AG08395 (cell line): Measurements from ENCODE around the gene GPC6.

Experiments used
- DNase-seq: peaks from one replicate; pipeline ENCODE4 v3.0.0; 2012; ENCODE audit warnings: mixed read lengths, low spot score

GPC6 gene

DNA sequence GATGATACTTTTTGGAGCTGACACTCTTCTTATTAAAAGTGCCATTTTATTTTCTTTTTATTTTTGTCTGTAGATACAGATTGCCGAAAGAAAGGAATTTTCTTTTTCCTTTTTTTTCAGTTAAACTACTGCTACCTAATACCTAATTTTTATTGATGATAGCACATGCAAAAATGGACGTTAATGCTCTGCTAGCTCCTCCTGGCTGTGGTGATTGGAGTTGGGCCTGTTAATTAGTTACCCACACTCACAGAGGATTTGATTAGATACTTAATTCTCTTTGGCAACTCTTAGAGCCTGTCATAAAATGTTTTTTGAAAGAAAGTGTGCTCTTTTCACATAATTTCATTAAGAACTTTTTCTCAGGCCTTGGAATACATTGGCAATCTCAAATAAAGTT is 886.1 kb downstream of the GPC6 start:
- no peak for DNase-seq

DNA sequence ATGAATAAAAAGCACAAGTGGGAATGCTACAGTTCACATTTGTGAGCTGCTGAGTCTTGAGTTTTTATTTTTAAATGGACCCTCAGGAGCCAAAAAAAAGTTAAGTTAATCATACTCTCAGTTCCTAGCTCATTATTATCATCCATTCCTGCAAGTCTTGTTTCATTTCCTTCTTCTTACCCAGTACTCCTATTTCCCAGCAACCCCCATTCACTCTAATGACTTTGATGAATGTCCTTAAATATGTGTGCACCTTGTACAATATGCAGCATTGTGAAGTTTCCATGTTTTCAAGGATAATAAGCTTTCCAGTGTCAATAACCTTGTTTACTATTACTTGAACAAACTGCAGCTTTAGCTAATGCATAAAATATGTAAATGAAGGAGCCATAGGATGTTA is 886.6 kb downstream of the GPC6 start:
- no peak for DNase-seq

DNA sequence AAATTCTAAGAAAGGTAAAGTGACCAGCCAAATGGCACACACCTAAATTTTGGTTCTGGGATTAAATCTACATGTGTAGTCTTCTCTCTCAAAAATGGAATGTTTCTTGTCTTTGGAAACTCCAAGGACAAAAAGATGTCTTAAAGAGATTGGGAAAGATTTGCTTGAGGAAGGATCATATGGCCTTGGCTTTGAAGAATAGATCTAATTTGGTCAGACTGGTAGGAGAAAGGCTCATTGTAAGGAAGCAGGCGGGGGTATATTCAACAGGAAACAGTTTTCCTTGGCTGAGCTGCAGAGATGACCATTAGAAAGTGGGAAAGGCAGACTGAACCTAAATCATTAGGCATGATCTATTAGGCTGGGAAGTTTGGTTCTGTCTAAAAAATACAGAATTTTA is 887.6 kb downstream of the GPC6 start:
- DNase-seq = no peak

DNA sequence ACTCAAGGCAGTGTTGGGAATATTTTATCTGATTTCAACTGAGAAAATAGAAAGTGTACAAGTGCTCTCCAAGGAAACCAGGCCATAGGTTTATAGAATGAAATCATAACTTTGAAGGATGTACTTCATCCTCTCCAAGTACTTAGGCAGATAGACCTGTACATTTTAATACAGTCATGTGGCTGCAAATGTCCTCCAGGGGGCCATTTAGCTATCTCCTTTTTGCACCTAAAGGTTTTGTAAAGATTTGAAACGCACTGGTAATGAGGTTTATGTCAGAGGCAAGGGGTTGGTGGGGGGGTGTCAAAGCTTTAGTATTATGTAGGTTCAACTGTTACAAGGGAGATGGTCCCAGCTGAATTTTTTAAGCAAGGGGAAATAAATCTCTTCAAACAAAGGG is 888.4 kb downstream of the GPC6 start:
- no peak for DNase-seq

DNA sequence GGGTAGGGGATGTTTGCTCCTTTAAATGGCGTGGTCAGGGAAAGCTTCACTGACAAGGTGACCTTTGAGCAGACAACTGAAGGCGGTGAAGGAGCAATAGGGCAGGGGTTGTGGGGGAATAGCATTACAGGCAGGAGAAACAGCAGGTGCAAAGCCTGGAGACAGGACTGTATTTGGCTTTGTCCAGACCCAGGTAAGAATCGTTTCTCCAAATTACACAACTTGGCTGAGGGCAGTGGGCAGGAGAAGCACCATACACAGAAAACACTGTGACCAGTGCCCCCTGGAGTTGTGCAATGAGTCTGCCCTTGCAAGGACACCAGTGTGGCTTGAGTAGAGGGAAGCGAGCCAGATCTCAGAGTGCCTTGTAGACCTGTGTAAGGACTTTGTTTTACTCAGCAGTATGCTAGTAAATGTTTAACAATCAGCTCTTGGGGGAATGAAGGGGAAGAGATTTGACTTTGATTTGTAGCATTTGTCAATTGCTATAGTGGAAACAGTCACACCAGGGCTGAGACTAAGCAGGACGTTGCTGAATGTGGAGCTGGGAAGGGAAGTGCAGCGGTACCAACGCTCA is 892.8 kb downstream of the GPC6 start:
- DNase-seq = no peak

DNA sequence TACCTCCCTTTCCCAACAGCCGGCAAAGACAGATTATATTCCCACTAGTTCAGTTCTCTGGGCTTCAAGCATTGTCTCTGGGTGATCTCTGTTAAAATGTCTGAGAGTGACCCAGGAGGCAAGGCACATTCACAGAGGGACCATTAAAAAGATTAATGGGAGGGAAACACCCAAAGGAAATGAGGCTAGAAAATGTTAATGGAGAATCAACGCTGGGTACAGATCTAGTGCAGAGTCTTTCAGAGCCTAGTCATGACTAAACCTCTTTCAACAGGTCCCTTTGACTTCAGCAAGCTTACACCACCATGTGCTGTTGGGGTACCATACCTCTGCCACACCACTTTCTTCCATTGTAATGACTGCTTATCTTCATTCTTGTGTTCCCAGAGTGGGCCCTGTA is 894.3 kb downstream of the GPC6 start:
- no peak for DNase-seq

DNA sequence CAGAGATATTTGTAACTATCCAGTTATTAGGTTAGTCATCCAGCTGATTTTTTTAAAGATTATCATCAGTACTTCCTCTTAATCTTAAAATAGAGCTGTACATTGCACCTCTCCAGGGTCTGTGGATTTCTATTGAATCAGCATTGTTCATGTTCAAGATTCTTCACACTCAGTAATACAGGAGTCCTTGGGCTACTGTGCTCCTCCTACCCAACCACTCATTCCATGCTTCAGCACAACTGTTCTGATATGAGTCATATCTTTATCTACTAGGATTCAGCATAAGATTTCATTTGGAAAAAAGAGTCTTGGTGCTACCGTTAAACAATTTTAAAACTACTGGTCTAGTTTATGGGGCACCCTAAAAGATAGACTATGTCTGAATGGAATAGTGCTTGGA is 895.1 kb downstream of the GPC6 start:
- DNase-seq = peak; percentile 54

DNA sequence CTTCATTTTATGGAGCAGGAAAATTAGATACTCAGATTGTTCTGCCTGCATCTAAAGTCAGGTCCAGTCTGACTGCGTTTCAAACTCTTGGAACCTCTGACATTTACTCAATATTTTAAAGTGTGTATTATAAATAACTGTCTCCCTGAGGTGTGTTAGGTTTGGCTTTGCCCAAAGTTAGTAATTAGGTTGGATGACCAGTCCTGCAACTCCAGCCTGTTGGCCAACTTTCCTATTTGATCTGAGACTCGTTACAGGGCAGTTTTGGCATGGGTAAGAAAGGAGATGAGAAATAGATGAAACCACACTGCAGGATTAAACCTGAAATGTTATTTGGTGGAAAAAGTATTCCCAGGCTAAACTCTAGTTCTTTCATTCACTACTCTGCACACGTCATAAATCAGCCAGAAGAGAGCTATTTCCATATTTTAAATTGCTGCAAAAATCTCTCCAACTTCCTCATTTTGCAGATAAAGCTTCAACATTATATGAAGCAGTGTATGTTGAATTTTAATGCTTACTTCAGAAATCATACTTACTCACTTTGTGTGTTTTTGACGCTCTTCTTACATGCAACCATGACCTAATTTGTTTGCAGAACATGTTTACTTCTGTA is 895.8 kb downstream of the GPC6 start:
- no peak for DNase-seq

DNA sequence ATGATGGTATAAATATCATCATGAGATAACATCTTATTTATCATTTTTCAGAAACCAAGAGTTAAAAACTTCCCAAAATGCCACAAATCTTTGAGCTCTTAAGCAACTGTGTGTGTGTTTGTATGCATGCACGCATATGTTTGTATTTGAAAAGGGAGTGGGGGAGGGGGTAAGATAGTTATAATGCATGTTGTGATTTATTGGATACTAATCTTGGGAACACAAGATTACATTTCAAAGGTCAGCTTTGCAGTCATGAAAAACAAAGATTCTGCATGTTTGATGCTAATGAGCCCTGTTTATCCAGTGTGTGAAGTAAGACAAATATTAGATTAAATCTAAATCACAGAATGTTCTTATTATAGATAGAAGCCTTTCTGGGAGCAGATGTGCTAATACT is 897.0 kb downstream of the GPC6 start:
- no peak for DNase-seq

DNA sequence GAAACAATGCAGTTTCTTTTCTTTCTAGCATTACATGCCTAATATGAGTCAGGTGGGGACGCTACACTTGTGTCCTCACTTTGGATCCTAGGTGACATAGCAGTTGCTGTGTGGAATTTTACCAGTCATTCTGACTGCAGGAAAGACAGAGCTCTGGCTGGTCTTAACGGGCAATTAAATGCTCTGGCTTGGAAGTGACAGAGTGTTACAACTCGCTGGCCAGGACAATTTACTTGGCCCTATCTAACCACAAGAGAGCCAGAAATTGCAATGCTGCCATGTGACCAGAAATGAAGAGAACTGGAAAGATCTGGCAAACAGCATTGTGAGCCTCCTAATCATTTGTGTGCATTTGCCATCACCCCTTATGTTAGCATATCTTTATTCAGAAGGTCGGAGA is 901.8 kb downstream of the GPC6 start:
- peak; percentile 6 for DNase-seq

DNA sequence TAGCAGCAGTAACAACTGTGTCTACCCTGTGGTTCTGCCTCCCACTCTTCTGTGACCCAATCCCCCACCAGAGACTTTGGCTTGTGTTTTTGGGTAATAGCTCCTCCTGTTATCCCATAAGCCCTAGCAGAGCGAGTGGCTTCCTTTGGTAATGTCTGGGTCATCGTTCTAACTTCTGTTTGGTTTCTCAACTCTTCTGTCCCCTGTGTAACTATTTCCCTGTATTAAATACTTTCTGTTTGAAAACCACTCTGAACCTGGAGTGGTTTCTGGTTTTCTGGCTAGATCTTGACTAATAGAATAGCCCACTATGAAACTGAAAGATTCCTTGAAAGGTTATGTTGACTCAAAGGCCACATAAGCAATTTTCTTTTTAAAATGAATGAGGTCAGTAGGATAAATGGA is 902.9 kb downstream of the GPC6 start:
- no peak for DNase-seq

DNA sequence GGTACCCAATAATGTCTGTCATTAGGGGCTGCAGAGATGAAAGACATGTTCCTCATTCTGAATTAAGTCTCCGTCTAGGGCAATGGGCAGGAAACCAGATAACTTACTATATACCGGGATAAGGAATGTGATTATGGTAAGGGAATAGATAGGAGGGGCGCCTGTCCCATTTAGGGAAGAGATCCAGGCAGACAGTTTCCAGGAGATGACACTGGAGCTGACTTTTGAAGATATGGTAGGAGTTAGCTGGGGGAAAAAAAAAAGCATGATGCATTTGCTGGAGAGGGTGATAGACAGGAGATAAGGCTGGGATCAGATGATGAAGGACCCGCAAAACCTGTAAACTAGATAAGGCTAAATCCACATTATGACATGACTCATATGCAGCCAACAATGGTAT is 912.2 kb downstream of the GPC6 start:
- no peak for DNase-seq

DNA sequence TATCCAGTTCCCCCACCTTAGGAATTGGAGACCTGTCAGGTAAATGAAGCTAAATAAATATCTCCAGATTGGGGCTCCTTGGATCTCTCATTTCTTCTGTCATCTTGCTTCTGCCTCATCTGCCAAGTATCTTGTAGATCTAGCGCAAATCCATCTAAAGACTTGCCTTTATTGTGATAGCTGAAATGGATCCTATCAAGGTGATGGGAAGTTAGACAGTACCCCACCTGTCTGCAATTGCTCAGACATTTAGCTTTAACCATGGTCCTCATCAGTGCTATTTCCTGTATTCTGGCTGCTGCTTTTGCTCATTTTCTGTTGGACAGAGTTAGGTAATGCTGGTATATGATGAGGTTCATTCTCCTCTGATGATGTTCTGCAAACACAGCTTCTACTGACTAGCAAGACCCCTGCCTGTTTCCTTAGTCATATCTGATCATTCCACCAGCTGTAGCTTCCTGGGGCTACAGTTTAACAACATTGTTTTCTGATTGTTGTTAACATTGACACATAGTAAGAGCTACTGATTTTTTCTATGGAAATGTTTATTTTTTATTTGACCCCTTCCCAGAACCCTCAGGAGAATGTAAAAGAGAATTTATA is 912.9 kb downstream of the GPC6 start:
- DNase-seq = no peak

DNA sequence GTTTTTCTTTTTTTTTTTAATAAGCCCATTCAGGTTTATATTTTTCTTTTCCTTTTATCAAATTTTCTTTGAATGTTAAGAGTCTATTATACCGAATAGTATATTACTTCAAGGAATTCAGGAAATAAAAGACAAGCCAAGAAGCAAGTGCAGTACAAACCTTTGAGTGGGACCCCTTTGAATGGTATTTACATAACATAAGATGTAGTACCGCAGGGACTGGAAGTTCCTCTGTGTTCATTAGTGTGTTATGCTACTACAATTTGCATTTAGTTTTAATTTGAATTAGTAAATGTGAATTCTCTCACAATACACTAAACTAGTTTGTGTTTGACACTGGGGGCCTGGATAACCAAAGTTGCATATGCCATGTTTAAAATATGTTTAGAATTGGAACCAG is 913.4 kb downstream of the GPC6 start:
- DNase-seq = no peak

DNA sequence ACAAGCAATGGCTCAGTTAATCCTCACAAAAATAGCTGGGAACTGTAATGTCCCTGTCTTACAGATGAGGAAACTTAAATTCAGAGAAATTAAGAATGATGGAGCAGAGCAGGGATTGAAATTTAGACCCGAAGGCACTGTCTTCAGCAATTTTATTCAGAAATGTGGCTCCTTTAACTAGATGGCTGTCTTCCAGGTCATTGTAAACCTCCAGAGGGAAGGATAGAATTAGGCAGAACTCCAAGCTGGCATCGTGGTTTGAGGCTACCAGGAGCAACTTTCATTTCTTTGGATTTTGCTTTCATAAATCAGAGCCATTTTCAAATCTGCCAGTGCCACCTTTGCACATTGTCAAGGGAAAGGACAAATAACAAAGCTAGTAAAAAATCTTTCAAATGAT is 913.9 kb downstream of the GPC6 start:
- no peak for DNase-seq

DNA sequence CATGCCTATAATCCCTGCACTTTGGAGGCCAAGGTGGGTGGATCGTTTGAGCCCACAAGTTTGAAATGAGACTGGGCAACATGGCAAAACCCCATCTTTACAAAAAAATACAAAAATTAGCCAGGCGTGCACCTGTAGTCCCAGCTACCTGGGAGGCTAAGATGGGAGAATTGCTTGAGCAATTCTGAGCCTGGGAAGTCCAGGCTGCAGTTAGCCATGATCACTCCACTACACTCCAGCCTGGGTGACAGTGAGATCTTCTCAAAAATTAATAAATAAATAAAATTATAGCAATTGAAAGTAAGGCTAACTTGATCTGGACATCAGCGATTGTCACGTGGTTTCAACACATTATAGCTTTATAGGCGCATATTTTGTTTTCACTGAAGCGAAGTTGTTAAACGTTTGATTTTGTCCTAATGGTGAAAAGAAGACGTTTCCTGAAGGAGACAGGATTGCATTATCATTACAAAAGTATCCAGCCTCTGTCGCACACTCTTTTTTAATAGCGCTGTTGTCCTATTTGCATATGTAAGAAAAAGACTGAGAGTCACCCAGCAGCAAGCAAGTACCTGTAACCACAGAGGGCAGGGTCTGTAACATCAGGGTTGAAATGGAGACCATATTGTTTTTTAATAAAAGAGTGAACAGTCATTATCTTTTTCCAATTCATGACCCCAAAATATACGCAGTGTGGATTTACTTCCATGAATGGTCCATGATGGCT is 917.2 kb downstream of the GPC6 start:
- DNase-seq = no peak

DNA sequence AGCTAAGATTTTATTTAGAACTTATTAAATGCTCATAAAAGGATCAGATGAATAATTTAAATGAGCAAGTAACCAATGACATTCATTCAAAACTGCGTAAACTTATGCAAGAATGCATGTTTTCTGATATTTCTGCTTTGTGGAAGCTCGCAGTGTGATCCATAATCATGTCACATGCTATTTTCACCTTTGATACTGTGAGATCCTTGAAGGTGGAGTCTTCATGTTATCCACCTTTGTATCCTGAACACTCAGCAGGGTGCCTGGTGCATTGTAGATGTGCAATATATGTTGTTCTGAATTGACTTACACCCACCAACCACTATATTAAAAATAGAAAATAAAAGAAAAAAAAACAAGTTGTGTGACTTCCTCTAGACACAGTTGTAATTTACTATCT is 919.4 kb downstream of the GPC6 start:
- DNase-seq = no peak

DNA sequence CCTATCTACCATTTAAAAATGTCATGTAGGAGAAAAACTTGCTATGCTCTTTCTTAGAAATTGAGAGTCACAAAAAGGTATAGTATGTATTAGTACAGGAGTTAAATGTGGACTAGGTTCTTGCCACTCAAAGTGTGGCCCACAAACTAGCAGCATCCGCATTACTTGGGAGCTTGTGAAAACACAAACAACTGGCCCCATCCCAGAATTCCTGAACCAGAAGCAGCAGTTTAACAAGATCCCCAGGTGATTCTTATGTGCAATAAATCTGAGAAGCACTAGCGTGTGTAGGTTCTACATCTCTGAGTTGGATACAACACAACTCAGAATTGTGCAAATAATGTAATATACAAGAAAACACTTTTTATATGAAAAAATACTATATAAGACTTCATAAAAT is 927.0 kb downstream of the GPC6 start:
- DNase-seq = no peak

DNA sequence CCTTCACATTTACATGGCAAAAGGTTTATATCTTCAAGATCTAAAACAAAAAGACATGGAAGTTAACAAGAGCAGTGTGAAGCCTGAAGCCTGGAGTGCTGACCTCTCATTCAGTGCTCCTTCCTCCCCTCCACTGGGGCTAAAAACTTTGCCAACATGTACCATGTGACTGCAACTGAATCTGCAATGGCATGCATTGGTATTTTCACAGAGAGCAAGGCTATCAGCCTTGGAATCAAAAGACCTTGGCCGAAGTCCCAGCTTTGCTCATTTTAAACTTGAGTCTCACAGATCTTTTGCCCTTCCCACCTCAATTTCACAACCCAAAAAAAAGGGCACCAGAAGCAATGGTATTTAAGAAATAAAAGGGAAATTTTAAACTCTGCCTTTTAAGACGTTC is 927.8 kb downstream of the GPC6 start:
- peak; percentile 68 for DNase-seq

DNA sequence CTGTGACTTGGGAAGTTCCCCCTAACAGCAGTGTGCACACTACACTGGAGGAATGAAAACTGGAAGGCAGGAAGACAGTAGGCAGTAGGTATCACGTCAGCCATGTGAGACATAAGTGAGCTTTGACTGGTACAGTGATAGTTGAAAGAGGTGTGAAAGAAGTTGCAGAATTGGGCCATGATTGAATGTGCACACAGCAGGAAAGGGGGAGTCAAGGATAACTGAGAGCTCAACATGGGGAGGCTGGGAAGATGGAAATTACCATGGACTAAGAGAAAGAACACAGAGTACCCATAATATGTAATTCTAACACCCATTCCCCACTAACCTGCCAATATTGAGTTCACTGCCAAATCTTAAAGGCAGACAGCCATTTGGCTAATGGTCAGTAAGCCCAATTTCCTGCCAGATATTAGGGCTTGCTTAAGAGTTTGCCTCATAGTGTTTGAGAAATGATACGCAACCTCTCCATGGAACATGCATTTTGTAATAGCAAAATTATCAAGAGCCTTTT is 931.2 kb downstream of the GPC6 start:
- no peak for DNase-seq

DNA sequence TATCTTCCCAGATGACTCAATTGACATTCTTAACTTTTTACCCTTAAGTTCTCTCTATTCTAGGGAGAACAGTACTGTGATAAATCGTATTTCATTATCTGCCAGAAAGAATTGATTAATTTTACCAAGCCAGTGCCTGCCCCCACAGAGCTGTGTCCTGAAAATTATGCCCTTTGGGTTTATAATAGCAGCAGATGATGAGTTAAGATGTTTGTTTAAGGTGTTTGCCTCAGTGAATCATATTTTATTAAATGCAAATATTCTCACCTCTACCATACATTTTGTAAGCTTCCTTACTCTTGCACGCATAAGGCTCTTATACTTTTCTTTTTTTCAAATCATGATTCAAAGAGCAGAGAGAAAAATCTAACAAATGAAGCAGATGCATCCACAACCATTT is 934.3 kb downstream of the GPC6 start:
- no peak for DNase-seq

DNA sequence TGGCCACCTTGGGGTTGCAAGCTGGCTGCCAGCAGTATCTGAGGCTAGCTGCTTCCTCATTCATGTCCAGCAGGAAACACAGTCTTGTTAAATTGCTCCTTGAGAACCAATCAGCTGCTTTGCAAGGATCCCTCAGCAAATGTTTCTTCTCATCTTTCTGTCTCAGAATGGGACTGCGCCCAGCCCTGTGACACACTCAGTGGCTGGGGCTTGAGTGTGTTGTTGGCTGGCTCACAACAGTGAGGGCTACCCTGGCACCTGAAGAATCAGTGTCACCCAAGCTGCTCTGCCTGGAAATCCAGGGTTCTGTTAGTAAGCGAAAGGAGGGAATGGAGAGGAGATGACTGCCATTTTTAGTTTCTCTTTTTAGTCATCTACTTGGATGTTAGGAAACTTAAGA is 935.7 kb downstream of the GPC6 start:
- no peak for DNase-seq

DNA sequence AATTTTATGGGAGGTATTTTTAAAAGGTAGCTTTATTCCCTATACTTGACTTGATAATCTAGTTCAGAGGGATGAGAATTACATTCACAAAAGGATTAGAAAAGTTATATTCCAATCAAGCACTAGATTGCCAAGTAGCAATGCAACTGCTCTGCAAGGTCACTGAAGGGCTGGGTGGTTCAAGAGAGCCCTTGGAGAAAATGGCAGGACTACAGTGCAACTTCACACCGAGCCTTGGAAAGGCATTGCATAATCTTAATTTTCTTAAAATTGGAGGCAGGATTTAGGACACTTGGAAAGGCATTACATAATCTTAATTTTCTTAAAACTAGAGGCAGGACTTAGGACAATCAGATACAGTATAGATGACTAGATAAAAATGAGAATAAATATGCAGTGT is 936.9 kb downstream of the GPC6 start:
- DNase-seq = no peak
